Liver (tissue), 9 donors: ENCODE results near the gene SUSD4. TPM values are rescaled to one million over a fixed set of nuclear protein-coding genes. Genes with fewer than 3 reads are reported as not detected.

ENCODE experiments used
- DNase-seq: peaks from one replicate; pipeline ENCODE4 v3.0.0-alpha.2; 2017; ENCODE audit warnings: low spot score
- H3K27ac ChIP-seq, 2 donors: one replicate each; pipeline ENCODE4 v1.7.0; 2013; ENCODE audit warnings: inconsistent platforms in 2 of 2, low read length in 2 of 2, control low read depth in 1 of 2, low read depth in 1 of 2, mild to moderate bottlenecking in 1 of 2
- H3K27me3 ChIP-seq, 4 donors: one replicate each; pipeline versions ENCODE4 v1.6.1 to v1.7.0; 2013; ENCODE audit warnings: low read length in 3 of 4, inconsistent platforms in 1 of 4, mild to moderate bottlenecking in 1 of 4, moderate library complexity in 1 of 4; ENCODE audit not compliant: control insufficient read depth in 4 of 4, insufficient read depth in 4 of 4
- H3K36me3 ChIP-seq, 4 donors: one replicate each; pipeline versions ENCODE4 v1.6.1 to v1.7.0; 2013; ENCODE audit warnings: low read length in 3 of 4, mild to moderate bottlenecking in 3 of 4, low read depth in 1 of 4, moderate library complexity in 1 of 4; ENCODE audit not compliant: control insufficient read depth in 4 of 4, insufficient read depth in 3 of 4
- H3K4me1 ChIP-seq, 4 donors: one replicate each; pipeline versions ENCODE4 v1.6.1 to v1.7.0; 2013; ENCODE audit warnings: low read length in 3 of 4, mild to moderate bottlenecking in 3 of 4, moderate library complexity in 1 of 4; ENCODE audit not compliant: control insufficient read depth in 4 of 4, insufficient read depth in 4 of 4
- H3K4me3 ChIP-seq, 3 donors: one replicate each; pipeline versions ENCODE4 v1.6.1 to v1.7.0; 2013; ENCODE audit warnings: low read length in 3 of 3, control low read depth in 1 of 3, low read depth in 1 of 3, mild to moderate bottlenecking in 1 of 3
- H3K9ac ChIP-seq, 2 donors: one replicate each; pipeline ENCODE4 v1.7.0; 2013; ENCODE audit warnings: low read length in 2 of 2, mild to moderate bottlenecking in 2 of 2, moderate library complexity in 2 of 2, control low read depth in 1 of 2, low read depth in 1 of 2
- H3K9me3 ChIP-seq, 4 donors: one replicate each; pipeline versions ENCODE4 v1.6.1 to v1.7.0; 2013; ENCODE audit warnings: low read length in 3 of 4; ENCODE audit not compliant: control insufficient read depth in 4 of 4
- ATF3 ChIP-seq: IDR thresholded peaks from 2 replicates; pipeline ENCODE4 v1.6.1; 2016; ENCODE audit warnings: antibody characterized with exemption
- CTCF ChIP-seq: fragments of 150-350 bp; IDR thresholded peaks from 2 replicates; pipeline ENCODE4 v1.5.1; 2017; ENCODE audit warnings: improper control_type of control experiment, low read depth, low read length; ENCODE audit not compliant: missing input control
- EGR1 ChIP-seq, 2 donors: IDR thresholded peaks; 2 replicates each; pipeline ENCODE4 v1.6.1; 2016 to 2018; ENCODE audit warnings: antibody characterized with exemption in 2 of 2, low read depth in 2 of 2
- FOXA1 ChIP-seq: IDR thresholded peaks from 2 replicates; pipeline ENCODE4 v1.6.1; 2016; ENCODE audit warnings: antibody characterized with exemption
- FOXA2 ChIP-seq: IDR thresholded peaks from 2 replicates; pipeline ENCODE4 v1.6.1; 2016; ENCODE audit warnings: antibody characterized with exemption
- GABPA ChIP-seq, 2 donors: IDR thresholded peaks in 1 of 2; conservative IDR thresholded peaks in 1 of 2; 2 replicates each; pipeline ENCODE4 v1.6.1; 2016; ENCODE audit warnings: antibody characterized with exemption in 2 of 2, mild to moderate bottlenecking in 1 of 2, moderate library complexity in 1 of 2
- HNF4A ChIP-seq, 2 donors: conservative IDR thresholded peaks; 2 replicates each; pipeline ENCODE4 v1.6.1; 2016; ENCODE audit warnings: antibody characterized with exemption in 2 of 2, mild to moderate bottlenecking in 2 of 2
- HNF4G ChIP-seq: IDR thresholded peaks from 2 replicates; pipeline ENCODE4 v1.6.1; 2016; ENCODE audit warnings: antibody characterized with exemption
- JUND ChIP-seq, 2 donors: IDR thresholded peaks; 2 replicates each; pipeline ENCODE4 v1.6.1; 2016; ENCODE audit warnings: antibody characterized with exemption in 2 of 2
- NR2F2 ChIP-seq: IDR thresholded peaks from 2 replicates; pipeline ENCODE4 v1.6.1; 2016; ENCODE audit warnings: antibody characterized with exemption
- RAD21 ChIP-seq, 2 donors: IDR thresholded peaks; 2 replicates each; pipeline ENCODE4 v1.6.1; 2016; ENCODE audit warnings: antibody characterized with exemption in 2 of 2, mild to moderate bottlenecking in 2 of 2
- REST ChIP-seq: IDR thresholded peaks from 2 replicates; pipeline ENCODE4 v1.6.1; 2016; ENCODE audit warnings: antibody characterized with exemption, mild to moderate bottlenecking
- RXRA ChIP-seq, 2 donors: IDR thresholded peaks; 2 replicates each; pipeline ENCODE4 v1.6.1; 2017 to 2018; ENCODE audit warnings: antibody characterized with exemption in 2 of 2, mild to moderate bottlenecking in 1 of 2
- TAF1 ChIP-seq: conservative IDR thresholded peaks from 2 replicates; pipeline ENCODE4 v1.6.1; 2016; ENCODE audit warnings: antibody characterized with exemption, mild to moderate bottlenecking
- ZBTB33 ChIP-seq: IDR thresholded peaks from 2 replicates; pipeline ENCODE4 v1.6.1; 2016; ENCODE audit warnings: antibody characterized with exemption
- WGBS: extraction: QIAGEN DNeasy Blood & Tissue Kit; methylation state at CpG from one replicate; pipeline ENCODE4 v1.1.7; 2013; 5-methylcytosine and 5-hydroxymethylcytosine counted together
- polyA plus RNA-seq, 2 donors: library from polyadenylated mRNA; stranded (reverse) in 1 of 2; unstranded in 1 of 2; fragments of 200-250 nt in 1 of 2; fragments of >200 nt in 1 of 2; fragmentation: Nextera tagmentation in 1 of 2; extraction: Ambion mirVana in 1 of 2; gene quantifications; one replicate each; pipeline versions ENCODE4 v1.2.1 to v1.2.3, GENCODE V29; 2013 to 2015
- total RNA-seq, 2 donors: library from RNA; depleted of rRNA; stranded (reverse); fragments of >200 nt; gene quantifications; one replicate each; pipeline ENCODE4 v1.2.3, GENCODE V29; 2014
- TF ChIP-seq, protein P1 (sequence below): IDR thresholded peaks from 2 replicates; pipeline ENCODE4 v1.6.1; 2016; ENCODE audit warnings: antibody characterized with exemption
- donor health status: healthy.
- donor health status: healthy.
- donor health status: healthy.
- donor health status: healthy.
- donor health status: healthy.

SUSD4 gene
- total and polyA plus RNA-seq, 4 donors = 1.1 to 3.8 (median 1.8) TPM

DNA sequence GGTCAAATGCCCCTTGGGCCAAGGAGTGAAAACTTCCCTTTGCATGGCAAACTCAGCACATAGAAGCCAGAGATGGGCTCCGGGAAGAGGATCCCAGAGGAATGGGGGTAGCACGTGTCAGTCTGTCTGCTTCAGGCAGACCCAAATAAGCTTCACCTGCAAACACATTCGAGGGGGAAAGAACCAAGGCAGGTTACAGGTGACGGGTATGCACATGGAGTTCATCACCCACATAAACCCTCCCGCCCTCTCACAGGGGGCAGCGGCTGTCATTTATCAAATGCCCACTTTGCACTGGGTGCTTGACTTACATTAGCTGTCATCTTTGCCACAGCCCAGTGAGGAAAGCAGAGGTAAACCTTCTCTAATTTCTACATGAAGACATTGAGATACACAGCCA lies 147.9 kb downstream of the SUSD4 start:
- TF ChIP-seq RAD21 (IDR thresholded peaks at IDR 0.05) = no peak
- TF ChIP-seq REST = no peak
- TF ChIP-seq NR2F2 = no peak
- no peak for TF ChIP-seq EGR1 (IDR thresholded peaks at IDR 0.05; ENCODE audit: low read depth in 2 of 2)
- TF ChIP-seq, protein P1, sequence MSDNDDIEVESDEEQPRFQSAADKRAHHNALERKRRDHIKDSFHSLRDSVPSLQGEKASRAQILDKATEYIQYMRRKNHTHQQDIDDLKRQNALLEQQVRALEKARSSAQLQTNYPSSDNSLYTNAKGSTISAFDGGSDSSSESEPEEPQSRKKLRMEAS = no peak
- no peak for TF ChIP-seq TAF1
- TF ChIP-seq FOXA2 = no peak
- TF ChIP-seq ZBTB33 = no peak
- Histone ChIP-seq H3K27ac (no peak overlapping the region), H3K27me3 (no peaks in the 10 kb centered on the region), H3K4me3 (no peak overlapping the region), H3K9me3 (peaks cover 0 to 2% (median 0%) of the 10 kb centered on the region in 4 donors), H3K9ac (no peak overlapping the region), H3K4me1 (no peaks in the 10 kb centered on the region), H3K36me3 (no peaks in the 10 kb centered on the region)
- DNase-seq = peak; percentile 8
- WGBS = 92% methylated on average over 6 of the region's 6 CpGs

GRCh38 chr1:223215026-223215425 lies 148.9 kb downstream of the SUSD4 start:
- no peaks in the 10 kb centered on the region for H3K27me3 ChIP-seq
- DNase-seq = peak; percentile 22
- H3K9me3 ChIP-seq = peaks cover 0 to 2% (median 0%) of the 10 kb centered on the region in 4 donors
- H3K4me1 ChIP-seq = no peaks in the 10 kb centered on the region
- H3K36me3 ChIP-seq = no peaks in the 10 kb centered on the region
- no peak overlapping the region for H3K4me3 ChIP-seq
- H3K27ac ChIP-seq = no peak overlapping the region
- no peak for TF ChIP-seq GABPA (IDR thresholded peaks at IDR 0.05 in 1 of 2, conservative IDR thresholded peaks at IDR 0.05 in 1 of 2)
- TF ChIP-seq FOXA1 = no peak
- TF ChIP-seq, protein P1 = no peak
- TF ChIP-seq CTCF = no peak
- no peak for TF ChIP-seq REST
- TF ChIP-seq JUND (IDR thresholded peaks at IDR 0.05) = no peak
- no peak for TF ChIP-seq NR2F2
- TF ChIP-seq RXRA (IDR thresholded peaks at IDR 0.05) = no peak
- no peak for TF ChIP-seq TAF1
- TF ChIP-seq ATF3 = no peak
- no peak for TF ChIP-seq HNF4A (conservative IDR thresholded peaks at IDR 0.05)
- TF ChIP-seq HNF4G = no peak
- H3K9ac ChIP-seq = no peak overlapping the region
- 94% methylated on average over 6 of the region's 6 CpGs for WGBS
